IPS DF 4.7 (cell line): ENCODE results near the gene C1QTNF8.

Source experiments
- DNase-seq: peaks from one replicate; pipeline ENCODE4 v3.0.0-alpha.2; 2013; ENCODE audit warnings: low spot score; ENCODE audit errors: extremely low read depth

C1QTNF8 gene

DNA sequence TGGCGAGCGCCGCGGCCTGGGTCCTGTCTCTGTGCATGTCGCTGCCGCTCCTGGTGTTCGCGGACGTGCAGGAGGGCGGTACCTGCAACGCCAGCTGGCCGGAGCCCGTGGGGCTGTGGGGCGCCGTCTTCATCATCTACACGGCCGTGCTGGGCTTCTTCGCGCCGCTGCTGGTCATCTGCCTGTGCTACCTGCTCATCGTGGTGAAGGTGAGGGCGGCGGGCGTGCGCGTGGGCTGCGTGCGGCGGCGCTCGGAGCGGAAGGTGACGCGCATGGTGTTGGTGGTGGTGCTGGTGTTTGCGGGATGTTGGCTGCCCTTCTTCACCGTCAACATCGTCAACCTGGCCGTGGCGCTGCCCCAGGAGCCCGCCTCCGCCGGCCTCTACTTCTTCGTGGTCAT, 16.7 kb downstream of the C1QTNF8 start:
- no peak for DNase-seq

GRCh38 chr16:1078579-1079021, 17.4 kb downstream of the C1QTNF8 start:
- DNase-seq, result no peak

GRCh38 chr16:1077877-1078578, 18.0 kb downstream of the C1QTNF8 start:
- DNase-seq, result no peak

DNA sequence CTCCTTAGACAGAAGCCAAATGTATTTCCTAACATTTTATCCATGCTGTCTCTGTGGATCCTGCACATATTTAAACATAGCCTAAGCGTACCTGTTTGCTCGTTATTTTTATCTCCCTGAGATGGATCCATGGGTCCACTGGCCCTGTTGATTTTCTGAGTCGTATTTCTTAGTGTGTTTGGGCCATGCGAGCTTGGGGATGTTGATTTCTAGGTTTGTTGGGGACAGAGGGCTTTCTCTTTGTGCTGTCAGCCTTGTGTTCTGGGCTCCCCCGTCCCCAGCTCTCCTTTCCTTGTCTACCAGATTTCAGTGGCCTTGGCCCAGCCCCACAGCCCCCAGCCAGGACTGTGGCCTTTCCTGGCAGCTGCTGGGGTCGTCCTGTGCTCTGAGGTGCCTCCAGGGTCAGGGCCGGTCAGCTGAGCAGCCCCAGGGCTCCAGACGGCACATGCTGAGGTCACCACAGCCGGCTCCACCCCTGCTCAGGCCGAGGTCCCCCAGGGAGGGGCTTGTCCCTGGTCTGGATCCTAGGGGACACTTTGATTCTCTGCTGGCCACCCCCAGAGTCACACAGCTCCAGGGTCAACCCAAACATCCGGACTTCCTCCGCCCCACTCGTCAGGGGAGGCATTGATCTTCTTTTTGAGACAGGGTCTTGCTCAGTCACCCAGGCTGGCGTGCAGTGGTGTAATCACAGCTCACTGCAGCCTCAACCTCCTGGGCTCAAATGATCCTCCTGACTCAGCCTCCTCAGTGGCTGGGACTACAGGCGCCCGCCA, 19.1 kb downstream of the C1QTNF8 start:
- no peak for DNase-seq

- no peak for DNase-seq
These were observed 20.5 kb downstream of the C1QTNF8 start for GRCh38 chr16:1075546-1075945.

DNA sequence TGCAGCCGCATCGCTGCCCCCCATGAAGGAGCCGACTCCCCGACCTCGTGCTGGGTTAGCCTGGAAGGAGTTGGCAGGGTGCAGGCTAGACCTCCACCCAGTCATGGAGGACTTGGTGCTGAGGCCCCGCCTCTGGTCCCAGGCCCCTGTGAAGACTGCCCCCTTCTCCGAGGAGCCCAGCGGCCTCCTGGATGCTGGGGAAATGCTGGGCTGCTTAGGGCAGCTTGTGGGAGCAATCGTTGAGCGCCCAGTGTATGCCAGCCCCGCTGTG, 21.7 kb downstream of the C1QTNF8 start:
- no peak for DNase-seq

- no peak for DNase-seq
These were observed 22.3 kb downstream of the C1QTNF8 start for GRCh38 chr16:1073566-1074378.

GRCh38 chr16:1073262-1073558, 22.8 kb downstream of the C1QTNF8 start:
- DNase-seq, result no peak

DNA sequence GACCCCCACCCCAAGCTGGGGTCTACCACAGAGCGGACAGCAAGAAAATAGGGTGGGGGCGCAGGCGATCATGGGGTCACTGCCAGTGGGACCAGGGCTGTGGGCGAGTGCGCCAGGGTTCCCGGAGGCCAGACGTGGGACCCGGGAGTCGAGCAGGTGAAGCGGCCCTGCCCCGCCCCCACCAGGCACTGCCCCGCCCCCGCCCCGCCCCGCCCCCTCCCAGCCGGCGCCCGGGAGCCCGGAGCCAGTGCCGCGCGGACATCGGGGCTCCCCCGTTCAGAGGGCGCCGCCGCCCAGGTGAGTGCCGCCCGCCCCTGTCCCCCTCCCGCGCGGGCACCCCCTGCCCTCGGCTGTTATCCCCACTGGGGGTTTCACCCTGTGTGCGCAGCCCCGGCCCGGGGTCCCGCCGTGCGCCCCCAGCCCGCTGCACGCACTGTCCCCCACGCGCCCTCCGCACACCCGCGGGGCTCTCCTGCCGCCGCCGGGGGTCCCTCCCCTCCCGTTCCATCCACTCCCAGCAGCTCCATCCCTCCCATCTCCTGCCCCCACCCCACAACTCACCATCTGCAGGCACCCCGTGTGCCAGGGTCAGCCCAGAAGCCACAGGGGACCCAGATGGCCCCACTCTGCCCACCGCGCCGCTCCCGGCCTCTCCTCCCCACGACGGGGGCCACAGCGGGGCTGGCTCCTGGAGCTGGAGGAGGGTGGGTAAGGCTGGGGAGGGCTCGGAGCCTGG, 23.4 kb downstream of the C1QTNF8 start, which contains the start of gene SSTR5:
SSTR5 (plus strand) TSS at position 222 of the 736 bp plus-strand sequence. CDS start 6,122 bp downstream, outside the sequence.
- no peak for DNase-seq

DNA sequence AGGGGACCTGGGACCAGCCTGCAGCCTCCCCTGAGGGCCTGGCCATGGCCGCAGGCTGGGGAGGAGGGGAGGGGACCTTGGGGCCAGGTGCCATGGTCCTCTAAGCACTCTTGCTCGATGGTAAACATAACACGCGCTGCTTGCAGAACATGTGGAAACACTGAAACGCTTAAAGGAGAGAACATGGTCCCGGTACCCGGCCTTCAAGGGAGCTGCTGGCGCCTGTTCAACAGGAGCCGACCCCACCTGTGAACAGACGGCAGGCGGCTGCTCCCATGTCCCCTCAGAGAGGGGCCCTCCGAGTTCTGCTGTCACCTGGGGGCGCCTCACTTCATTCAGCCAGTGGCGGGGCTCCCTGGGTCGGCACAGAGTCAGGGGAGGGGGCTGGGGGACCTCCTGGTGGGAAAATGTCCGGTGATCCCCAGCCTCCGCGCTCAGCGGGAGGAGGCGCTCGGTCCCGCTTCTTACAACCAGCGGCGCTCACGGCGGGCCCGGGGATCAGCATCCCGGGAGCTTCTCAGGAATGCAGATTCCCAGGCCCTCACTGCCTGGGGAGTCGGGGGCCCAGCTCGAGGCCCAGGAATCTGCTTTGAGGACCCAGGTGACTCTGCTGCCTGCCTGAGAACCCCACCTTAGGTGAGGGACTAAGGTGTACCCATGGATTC, 24.4 kb downstream of the C1QTNF8 start:
- no peak for DNase-seq

DNA sequence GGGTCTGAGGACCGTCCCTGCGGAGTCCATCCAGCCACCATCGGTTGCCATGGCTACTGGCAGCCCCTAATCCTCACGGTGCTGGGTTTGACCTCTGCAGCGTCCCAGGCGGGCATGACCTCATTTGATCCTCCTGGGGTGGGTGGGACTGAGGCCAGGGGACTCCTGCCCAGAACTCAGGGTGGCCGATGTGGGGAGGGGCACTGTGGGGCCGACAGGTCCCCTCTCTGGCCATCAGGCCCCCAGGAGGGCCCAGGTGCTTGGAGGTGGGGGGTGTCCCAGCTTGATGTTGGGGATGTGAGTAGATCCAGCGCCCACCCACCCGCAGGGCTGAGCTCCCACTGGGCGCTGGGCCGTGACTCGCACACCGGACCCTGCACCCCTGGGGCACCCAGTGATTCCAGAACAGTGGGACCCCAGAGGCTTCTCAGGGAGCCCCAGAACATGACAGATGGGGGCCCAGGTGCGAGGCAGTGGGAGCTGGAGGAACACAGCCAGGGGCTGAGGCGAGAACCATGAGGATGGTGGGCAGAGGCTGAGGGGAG, 25.1 kb downstream of the C1QTNF8 start:
- no peak for DNase-seq

DNA sequence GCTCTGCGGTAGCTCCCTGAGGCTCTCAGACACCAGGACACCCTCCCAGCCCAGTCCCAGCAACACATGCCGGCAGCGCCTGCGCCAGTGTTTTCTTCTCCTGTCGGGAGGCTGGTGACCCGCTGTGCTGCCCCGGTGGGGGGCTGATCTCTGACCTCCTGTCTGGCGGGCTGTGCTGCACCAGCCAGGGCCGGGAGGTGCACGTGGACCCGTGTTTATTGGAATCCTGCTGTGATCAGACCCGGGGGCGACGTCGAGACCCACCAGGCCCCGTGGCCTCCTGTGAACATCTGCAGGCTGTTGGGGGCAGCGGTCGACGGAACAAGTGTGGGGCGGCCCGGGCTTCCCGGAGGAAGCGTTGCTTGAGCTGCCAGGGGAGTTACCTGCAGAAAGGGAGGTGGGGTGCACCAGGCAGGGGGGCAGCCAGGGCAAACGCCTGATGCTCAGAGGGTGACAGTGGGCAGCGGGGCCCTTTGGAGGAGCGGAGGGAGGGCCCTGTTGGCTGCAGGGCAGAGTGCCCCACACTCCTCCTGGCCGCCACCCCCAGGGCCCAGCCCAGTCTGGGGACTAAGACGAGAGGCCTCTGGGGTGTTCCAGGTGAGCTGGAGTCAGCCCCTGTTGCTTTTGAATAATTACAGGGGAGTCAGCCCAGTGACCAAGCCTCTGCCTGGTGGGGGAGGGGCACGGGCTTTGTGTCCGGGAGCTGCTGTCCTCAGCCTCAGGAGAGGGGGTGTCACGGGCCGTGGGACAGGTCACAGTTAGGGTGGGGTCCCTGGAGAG, 25.8 kb downstream of the C1QTNF8 start:
- no peak for DNase-seq

DNA sequence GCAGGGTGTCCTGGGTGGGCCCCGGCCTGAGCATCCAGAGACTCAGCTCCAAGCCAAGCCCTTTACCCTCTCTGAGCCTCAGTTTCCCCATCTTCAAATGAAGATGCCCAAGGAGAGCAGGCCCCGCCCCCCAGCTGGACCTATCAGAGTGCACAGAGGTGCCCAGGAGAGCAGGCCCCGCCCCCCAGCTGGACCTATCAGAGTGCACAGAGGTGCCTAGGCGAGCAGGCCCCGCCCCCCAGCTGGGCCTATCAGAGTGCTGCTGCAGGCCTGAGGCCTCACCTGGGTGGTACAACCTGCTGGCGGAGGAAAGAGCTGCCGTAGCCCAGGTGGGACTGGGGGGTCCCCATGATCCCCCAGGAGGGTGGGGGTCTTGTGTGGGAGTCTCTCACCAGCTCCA, 26.9 kb downstream of the C1QTNF8 start:
- DNase-seq, result no peak

GRCh38 chr16:1068451-1068850, 27.6 kb downstream of the C1QTNF8 start:
- no peak for DNase-seq

DNA sequence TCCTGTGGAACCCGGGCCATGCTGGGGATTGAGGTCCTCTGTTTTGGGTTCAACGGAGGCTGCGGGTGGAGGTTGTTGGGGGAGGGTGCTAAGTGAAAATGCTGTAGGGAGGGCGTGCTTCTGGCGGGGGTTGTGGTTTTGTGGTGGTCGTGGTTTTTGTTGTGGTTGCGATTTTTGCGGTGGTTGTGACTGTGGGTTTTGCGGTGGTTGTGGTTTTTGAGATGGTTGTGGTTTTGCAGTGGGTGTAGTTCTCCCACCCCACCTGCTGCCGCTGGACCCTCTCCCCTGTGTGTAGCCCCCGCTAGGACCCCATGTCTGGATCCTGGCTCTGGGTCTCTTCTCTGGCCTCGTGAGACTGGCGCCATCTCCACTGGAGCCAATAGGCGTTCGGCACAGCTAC, 28.4 kb downstream of the C1QTNF8 start:
- DNase-seq, result no peak

DNA sequence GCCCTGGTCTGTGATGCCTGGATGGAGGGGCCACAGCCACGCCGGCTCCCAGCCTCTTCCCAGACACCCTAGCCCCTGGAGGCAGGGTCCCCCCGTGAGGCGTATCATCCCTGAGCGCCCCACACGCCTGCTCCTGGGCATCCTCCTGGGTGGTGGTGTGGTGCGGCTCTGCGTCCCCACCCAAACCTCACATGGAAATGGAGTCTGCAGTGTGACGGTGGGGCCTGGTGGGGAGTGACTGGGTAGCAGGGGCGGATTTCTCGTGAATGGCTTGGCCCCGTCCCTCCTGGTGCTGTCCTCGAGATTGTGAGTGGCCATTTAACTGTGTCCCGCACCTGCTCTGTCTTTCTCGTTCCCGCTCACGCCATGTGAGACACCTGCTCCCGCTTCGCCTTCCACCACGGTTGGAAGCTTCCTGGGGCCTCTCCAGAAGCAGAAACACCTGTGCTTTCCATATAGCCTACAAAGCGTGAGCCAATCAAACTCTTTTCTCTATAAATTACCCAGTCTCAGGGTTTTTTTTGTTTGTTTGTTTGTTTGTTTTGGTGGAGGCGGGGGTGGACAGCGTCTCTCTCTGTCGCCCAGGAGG, 29.4 kb downstream of the C1QTNF8 start:
- no peak for DNase-seq

DNA sequence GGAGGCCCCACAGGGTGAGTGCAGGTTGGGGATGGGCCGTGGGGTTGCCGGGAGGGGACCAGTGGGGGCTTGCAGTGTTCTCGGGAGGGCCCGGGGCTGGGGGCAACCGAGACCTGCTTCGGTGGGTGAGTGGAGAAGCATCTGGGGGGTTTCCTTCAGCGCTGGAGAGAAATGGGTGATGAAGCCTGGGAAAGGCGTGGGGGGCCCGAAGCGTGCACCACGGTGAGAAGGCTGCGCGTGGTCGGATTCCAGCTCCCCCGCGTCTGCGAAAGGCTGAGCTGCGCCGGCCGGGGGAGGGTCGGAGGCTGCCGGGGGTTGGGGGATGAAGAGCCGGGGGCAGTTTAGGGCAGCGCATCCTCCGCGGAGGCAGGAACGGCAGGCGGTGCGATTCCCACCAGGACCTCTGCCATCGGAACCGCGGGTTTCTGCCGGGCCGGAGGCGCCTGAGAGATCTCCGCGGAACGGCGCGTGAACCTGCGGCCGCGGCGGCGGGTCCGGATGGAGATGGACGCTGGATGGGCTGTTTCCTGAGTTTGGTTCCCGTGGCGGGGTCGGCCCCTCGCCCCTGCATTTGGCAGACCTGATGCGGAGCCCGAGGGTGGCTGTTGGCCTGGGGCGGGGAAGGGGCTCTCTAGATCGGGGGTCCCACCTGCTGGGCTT, 30.4 kb downstream of the C1QTNF8 start:
- no peak for DNase-seq

GRCh38 chr16:1063728-1064127, 32.3 kb downstream of the C1QTNF8 start:
- DNase-seq, result no peak

DNA sequence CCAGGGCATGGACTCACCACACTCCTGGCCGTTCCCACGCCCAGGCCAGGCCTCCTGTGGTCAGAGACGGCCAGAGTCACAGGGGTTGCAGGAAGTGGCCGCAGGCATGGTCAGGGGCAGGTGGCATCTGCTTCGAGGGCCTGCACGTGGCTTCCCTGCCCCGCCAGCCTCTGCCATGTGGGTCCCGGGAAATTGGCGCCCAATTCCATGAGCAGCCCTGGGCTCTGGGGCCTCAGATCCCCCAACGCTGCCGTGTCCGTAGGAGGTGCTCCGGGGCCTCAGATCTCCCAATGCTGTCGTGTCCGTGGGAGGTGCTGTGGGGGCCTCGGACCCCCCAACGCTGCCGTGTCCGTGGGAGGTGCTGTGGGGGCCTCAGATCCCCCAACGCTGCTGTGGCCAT, 33.1 kb downstream of the C1QTNF8 start:
- DNase-seq, result no peak
